CD4-positive, alpha-beta T cell treated with Interleukin-6 for 4 hours (primary cell): ENCODE results near the gene RASSF8.

Experiments
- DNase-seq: peaks from one replicate; pipeline ENCODE4 v3.0.0-alpha.2; 2020; ENCODE audit warnings: mixed read lengths

Gene RASSF8

GRCh38 chr12:25958428-25959070 lies at the start of gene RASSF8:
RASSF8 (plus strand) TSS chr12:25958682; CDS start chr12:26055344, 96,662 bp downstream.
- no peak for DNase-seq

- no peak for DNase-seq
These were observed 43.9 kb upstream of the RASSF8 start for GRCh38 chr12:25914551-25914950.

GRCh38 chr12:25924491-25925001 lies 33.9 kb upstream of the RASSF8 start:
- no peak for DNase-seq

GRCh38 chr12:25925064-25925463 lies 33.4 kb upstream of the RASSF8 start:
- DNase-seq, result no peak

GRCh38 chr12:25926536-25926935 lies 31.9 kb upstream of the RASSF8 start:
- no peak for DNase-seq

GRCh38 chr12:25929142-25929541 lies 29.3 kb upstream of the RASSF8 start:
- no peak for DNase-seq

- DNase-seq, result no peak
These were observed 25.5 kb upstream of the RASSF8 start for GRCh38 chr12:25932971-25933370.

- DNase-seq, result no peak
These were observed 24.0 kb upstream of the RASSF8 start for GRCh38 chr12:25934456-25934855.

- DNase-seq, result no peak
These were observed 22.9 kb upstream of the RASSF8 start for GRCh38 chr12:25935355-25936144.

- no peak for DNase-seq
These were observed 21.4 kb upstream of the RASSF8 start for GRCh38 chr12:25937096-25937495.

GRCh38 chr12:25938581-25938980 lies 19.9 kb upstream of the RASSF8 start:
- no peak for DNase-seq

GRCh38 chr12:25939606-25940005 lies 18.9 kb upstream of the RASSF8 start:
- no peak for DNase-seq

GRCh38 chr12:25940886-25941285 lies 17.6 kb upstream of the RASSF8 start:
- no peak for DNase-seq

- DNase-seq, result no peak
These were observed 15.8 kb upstream of the RASSF8 start for GRCh38 chr12:25942709-25943108.

GRCh38 chr12:25943940-25944339 lies 14.5 kb upstream of the RASSF8 start:
- DNase-seq, result no peak

- no peak for DNase-seq
These were observed 9.1 kb upstream of the RASSF8 start for GRCh38 chr12:25949343-25949742.

GRCh38 chr12:25950329-25951115 lies 8.0 kb upstream of the RASSF8 start:
- no peak for DNase-seq

- no peak for DNase-seq
These were observed 572 bp upstream of the RASSF8 start for GRCh38 chr12:25957793-25958427.

- no peak for DNase-seq
These were observed 834 bp downstream of the RASSF8 start for GRCh38 chr12:25959071-25959961.

- DNase-seq, result no peak
These were observed 1.7 kb downstream of the RASSF8 start for GRCh38 chr12:25960143-25960542.

GRCh38 chr12:25960961-25961360 lies 2.5 kb downstream of the RASSF8 start:
- no peak for DNase-seq
